Stimulated activated CD8-positive, alpha-beta memory T cell treated with anti-CD3 and anti-CD28 coated beads, Interleukin-15, amount 100 ng/mL, for 48 hours (primary cell): ENCODE data around the gene SPTLC1.
"Not testable (repeated sequence)": the region's sequence is repeated elsewhere in the genome, so short reads cannot be mapped to it uniquely, and the experiment has no call there.

Experiments
- DNase-seq, 2 donors: peaks; one replicate each; pipeline ENCODE4 v3.0.0-alpha.2; 2020; ENCODE audit warnings: low read depth in 2 of 2

SPTLC1 gene

GRCh38 chr9:92140754-92141143, 25.5 kb upstream of the SPTLC1 start:
- no peak for DNase-seq

GRCh38 chr9:92140074-92140753, 25.0 kb upstream of the SPTLC1 start:
- DNase-seq = peak; percentile 44 to 65

DNA sequence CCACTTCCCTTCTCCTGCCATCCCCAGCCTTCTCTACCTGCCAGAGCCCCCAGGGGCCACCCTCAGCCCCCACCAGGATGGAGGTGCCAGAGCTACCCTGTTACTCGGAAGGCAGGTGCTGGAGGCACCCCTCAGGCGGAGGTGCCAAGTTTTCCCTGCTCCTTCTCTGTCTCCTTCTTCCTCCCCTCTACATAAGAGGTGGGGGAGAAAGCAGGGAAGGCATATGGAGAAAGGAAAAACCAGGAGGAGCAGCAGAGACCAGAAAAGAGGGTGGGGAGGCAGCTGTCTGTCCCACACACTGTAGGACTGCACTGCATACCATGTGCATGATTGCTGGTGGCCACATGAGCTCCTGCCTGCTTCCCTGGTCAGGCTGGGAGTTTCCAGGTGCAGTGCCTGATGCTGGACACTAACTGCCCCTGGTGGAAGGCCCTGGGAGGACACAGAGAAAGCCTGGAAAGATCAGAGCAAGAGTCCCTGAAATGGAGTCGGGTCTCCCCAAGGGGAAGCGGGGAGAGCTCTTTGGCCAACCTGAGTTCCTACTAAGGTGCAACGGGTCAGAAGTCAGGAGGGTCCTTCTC, 23.8 kb upstream of the SPTLC1 start:
- not testable (repeated sequence) for DNase-seq

DNA sequence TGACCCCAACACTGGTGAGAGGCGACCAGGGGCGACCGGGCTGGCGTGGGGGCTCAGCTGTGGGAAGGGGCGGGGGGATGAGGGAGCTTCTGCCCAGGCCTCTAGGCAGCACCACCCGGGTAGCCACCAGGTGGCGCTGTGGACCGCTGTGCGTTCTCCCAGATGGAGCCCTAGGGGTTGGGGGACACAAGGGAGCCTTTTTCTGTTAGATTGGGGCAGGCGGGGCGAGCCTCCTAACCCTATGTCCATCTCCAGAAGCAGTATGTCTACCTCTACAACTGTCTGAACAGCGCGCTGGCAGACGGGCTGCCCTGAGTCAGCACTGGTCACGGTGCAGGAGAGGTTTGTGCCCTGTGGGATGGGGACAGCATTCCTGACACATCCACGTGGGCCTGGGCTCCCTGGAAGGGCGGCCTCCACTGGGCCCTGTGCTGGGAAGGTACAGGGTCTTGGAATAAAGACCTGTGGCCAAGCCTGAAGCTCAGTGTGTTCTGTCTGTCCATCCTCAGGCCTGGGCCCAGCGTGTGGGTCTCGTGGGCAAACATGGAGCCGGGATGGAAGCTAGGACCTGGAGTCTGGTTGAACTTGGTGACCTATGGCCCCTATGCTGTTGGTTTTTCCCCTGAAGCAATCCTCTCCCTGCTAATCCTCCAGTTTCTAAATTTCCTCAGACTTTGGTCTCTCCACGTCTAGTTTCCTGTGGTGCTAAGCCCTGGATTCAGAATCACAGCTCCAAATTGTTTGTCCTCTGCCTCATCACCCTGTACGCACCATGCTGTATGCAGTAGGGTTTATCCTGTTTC, 23.1 kb upstream of the SPTLC1 start:
- peak; percentile 46 to 59 for DNase-seq

DNA sequence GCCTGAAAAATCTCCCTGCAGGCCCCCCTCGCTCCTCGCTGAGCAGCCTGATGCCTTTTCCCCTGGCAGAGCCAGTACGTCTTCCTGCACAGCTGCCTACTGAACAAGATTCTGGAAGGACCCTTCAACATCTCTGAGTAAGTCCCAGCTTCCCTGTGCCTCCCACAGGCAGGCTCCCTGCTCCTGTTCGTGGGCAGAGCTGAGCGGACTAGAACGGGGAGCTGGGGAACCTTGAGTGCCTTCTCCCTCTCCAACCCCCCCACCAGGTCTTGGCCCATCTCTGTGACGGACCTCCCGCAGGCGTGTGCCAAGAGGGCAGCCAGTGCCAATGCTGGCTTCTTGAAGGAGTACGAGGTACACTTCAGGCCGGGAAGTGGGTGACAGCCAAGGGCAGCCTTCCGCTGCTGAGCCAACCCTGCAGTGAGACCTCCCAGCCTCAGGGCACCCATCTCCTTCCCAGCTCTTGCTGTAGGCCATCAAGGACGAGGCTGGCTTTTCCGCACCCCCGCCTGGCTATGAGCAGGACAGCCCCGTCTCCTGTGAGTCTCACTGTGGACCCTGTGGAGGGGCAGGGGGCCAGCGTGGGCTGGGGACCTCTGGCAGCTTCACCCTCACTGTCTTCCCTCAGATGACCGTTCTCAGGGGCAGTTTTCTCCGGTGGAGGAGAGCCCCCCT, 21.1 kb upstream of the SPTLC1 start:
- DNase-seq = no peak

DNA sequence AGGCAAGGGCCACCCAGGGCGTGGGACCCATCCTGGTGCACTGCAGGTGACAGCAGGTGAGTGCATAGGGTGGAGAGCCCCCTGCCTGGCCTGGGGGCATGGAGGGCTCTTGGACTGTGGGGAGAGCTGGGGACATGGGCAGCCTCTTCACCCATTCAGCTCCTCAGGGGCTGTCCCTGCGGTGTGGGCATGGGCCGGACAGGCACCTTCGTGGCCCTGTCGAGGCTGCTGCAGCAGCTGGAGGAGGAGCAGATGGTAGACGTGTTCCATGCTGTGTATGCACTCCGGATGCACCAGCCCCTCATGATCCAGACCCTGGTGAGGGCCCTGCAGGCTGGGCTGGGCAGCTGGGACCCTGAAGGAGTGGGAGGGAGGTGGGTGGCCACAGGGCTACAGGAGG, 20.4 kb upstream of the SPTLC1 start:
- DNase-seq = no peak

DNA sequence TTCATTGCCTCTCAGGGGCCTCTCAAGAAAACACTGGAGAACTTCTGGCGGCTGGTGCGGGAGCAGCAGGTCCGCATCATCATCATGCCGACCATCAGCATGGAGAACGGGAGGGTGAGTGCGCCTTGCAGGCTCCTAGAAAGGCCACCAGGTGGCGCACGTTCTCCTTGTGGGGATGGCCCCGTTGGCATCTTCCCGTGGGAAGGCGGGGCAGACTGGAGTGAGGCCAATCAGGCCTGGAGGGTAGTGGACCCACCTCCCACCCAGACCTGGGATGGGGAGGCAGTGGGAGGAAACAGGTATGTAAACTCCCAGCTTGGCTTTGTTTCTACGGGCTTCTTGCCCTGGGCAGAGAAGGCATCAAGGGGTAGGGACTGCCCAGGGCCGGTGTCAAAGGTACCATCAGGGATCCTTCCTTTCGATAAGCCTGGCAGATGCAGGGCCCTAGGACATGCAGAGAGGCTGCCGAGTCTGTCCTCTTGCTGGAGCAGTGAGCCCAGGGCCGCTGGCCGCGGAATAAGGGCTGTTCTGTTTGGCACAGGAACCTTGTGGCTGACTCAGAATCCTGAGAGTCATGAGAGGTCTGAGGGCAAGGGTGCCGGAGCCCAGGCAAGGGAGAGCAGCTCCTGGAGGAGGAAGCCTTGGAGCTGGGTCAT, 18.9 kb upstream of the SPTLC1 start:
- DNase-seq = peak; percentile 63 to 65

GRCh38 chr9:92132913-92133312, 17.7 kb upstream of the SPTLC1 start:
- DNase-seq = not testable (repeated sequence)

GRCh38 chr9:92132501-92132900, 17.3 kb upstream of the SPTLC1 start:
- no peak for DNase-seq

- no peak for DNase-seq
Observed at GRCh38 chr9:92122800-92123199, 7.6 kb upstream of the SPTLC1 start.

- DNase-seq = no peak
Observed at GRCh38 chr9:92122061-92122460, 6.8 kb upstream of the SPTLC1 start.

DNA sequence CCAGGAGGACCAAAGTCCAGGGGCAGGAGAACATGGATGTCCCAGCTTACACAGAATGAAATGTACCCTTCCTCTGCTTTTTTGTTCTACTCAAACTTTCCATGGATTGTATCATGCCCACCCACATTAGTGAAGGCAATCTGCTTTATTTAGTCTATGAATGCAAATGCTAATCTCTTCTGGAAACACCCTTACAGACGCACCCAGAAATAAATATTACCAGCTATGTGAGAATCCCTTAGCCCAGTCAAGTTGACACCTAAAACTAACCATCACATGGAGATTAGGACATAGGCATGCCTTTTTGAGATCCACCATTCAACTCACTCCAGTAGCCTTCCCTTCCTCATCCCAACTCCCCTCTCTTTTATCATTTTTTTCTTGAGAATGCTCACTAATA, 6.1 kb upstream of the SPTLC1 start:
- no peak for DNase-seq

DNA sequence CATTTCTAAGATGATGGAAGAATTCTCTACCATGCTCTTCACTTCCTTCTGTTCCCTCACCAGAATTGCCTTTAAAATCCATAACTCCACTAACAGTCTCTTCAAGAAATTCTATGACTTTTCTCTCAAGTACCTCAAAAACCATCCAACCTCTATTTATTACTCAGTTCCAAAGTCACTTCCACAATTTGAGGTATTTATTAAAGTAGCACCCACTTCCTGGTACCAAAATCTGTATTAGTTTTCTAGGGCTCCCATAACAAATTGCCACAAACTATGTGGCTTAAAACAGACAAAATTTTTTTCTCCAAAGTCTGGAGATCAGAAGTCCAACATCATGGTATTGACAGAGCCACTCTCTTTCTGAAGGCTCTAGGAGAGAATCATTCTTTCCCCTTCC, 4.9 kb upstream of the SPTLC1 start:
- no peak for DNase-seq

- DNase-seq = no peak
Observed at GRCh38 chr9:92119586-92119985, 4.4 kb upstream of the SPTLC1 start.

DNA sequence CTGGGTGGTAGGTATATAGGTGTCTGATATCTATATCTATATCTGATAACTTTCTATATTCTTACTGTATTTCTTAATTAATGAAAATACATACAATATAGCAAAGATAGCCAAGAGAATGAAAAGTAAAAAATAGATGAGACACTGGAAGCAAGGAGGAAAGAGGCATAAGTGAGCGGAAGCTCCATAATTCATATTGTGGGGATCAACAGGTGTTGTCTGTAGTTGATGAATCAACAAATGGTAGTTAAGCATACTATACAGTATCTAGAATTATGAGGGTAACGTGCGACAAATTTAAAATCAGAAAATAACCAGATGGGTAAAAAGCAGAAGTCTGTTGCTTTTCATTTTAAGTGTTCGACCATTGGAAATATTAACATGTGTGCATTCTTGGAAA, 7.1 kb downstream of the SPTLC1 start:
- no peak for DNase-seq

- not testable (repeated sequence) for DNase-seq
Observed at GRCh38 chr9:92105446-92106225, 9.6 kb downstream of the SPTLC1 start.

- not testable (repeated sequence) for DNase-seq
Observed at GRCh38 chr9:92103601-92104000, 11.6 kb downstream of the SPTLC1 start.

- DNase-seq = no peak
Observed at GRCh38 chr9:92100237-92100911, 14.8 kb downstream of the SPTLC1 start.

DNA sequence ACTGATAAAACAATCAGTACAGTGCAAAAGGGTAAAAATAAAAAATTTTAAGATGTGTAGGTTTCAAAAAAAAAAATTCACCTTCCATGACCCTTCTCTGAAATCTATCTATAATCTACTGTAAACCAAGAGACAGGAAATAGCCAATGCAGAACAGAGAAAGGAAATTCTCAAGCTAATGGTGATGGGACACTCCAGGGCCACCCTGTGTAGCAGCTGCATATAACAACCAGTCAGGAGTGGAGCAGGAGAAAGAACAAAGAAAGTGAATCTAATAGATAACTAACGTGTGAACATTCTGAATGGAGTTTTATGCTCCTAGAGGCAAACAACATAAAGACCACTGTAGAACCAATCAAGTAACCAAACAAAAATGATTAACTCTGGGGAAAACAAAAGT, 16.6 kb downstream of the SPTLC1 start:
- no peak for DNase-seq

GRCh38 chr9:92097997-92098482, 17.2 kb downstream of the SPTLC1 start:
- peak; percentile 4 to 70 for DNase-seq
